Measurements from ENCODE around the gene GMPR. TPM values are rescaled to one million over a fixed set of nuclear protein-coding genes. Genes with fewer than 3 reads are reported as not detected.

Gene GMPR
- polyA plus RNA-seq, 1 donor (not counting 4 experiments of a cell fraction or from before 2014, with no cell fraction given), result 0.50 TPM

- Histone ChIP-seq H3K4me2 (ENCODE audit: control insufficient read depth, extremely low read depth, insufficient read depth, low read depth, low read length) (peak overlapping the region; percentile 11), H3K4me1 (ENCODE audit: control insufficient read depth, extremely low read depth, insufficient read depth, low read length) (peaks cover 14% of the 10 kb centered on the region), H4K20me1 (ENCODE audit: control insufficient read depth, extremely low read depth, insufficient read depth, low read length) (no peaks in the 10 kb centered on the region), H3K9me3 (ENCODE audit: control insufficient read depth, low read depth, low read length) (no peaks in the 10 kb centered on the region), H3K36me3 (ENCODE audit: control insufficient read depth in 2 of 2, extremely low read depth in 1 of 2, insufficient read depth in 2 of 2, low read length in 2 of 2) (no peaks in the 10 kb centered on the region), H3K27me3 (ENCODE audit: control insufficient read depth, extremely low read depth, insufficient read depth, low read length) (no peaks in the 10 kb centered on the region), H3K9me1 (ENCODE audit: control insufficient read depth, extremely low read depth, insufficient read depth, low read length) (no peaks in the 10 kb centered on the region), H3K79me2 (ENCODE audit: control insufficient read depth, insufficient read depth, low read length) (no peaks in the 10 kb centered on the region), H2AFZ (ENCODE audit: control insufficient read depth, low read length) (peak overlapping the region; percentile 69), H3K4me3 (ENCODE audit: control insufficient read depth in 2 of 3, extremely low read depth in 1 of 3, insufficient read depth in 2 of 3, low read depth in 1 of 3, low read length in 3 of 3) (no peak overlapping the region), H3K27ac (ENCODE audit: control insufficient read depth, insufficient read depth, low read length) (no peak overlapping the region), H3K9ac (ENCODE audit: control insufficient read depth, extremely low read depth, insufficient read depth, low read length) (no peak overlapping the region)
- DNase-seq (ENCODE audit: low read depth, low spot score) (no peak), FAIRE-seq (peak; percentile 83)
- TF ChIP-seq EZH2 (IDR thresholded peaks at IDR 0.05; ENCODE audit: low read length), result no peak
- TF ChIP-seq, protein P1, sequence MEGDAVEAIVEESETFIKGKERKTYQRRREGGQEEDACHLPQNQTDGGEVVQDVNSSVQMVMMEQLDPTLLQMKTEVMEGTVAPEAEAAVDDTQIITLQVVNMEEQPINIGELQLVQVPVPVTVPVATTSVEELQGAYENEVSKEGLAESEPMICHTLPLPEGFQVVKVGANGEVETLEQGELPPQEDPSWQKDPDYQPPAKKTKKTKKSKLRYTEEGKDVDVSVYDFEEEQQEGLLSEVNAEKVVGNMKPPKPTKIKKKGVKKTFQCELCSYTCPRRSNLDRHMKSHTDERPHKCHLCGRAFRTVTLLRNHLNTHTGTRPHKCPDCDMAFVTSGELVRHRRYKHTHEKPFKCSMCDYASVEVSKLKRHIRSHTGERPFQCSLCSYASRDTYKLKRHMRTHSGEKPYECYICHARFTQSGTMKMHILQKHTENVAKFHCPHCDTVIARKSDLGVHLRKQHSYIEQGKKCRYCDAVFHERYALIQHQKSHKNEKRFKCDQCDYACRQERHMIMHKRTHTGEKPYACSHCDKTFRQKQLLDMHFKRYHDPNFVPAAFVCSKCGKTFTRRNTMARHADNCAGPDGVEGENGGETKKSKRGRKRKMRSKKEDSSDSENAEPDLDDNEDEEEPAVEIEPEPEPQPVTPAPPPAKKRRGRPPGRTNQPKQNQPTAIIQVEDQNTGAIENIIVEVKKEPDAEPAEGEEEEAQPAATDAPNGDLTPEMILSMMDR (optimal IDR thresholded peaks at IDR 0.05 in 1 of 3, IDR thresholded peaks at IDR 0.05 in 1 of 3, conservative IDR thresholded peaks at IDR 0.05 in 1 of 3; ENCODE audit: extremely low read depth in 1 of 3, insufficient read depth in 2 of 3, low read length in 3 of 3), result no peak
- dilution Hi-C loops (cut with MboI; ENCODE audit: extremely low pct_ligation_motif_present, low sequenced_read_pairs), result no loop called here
These were observed 6.6 kb downstream of the GMPR start for GRCh38 chr6:16244869-16245451.

DNA sequence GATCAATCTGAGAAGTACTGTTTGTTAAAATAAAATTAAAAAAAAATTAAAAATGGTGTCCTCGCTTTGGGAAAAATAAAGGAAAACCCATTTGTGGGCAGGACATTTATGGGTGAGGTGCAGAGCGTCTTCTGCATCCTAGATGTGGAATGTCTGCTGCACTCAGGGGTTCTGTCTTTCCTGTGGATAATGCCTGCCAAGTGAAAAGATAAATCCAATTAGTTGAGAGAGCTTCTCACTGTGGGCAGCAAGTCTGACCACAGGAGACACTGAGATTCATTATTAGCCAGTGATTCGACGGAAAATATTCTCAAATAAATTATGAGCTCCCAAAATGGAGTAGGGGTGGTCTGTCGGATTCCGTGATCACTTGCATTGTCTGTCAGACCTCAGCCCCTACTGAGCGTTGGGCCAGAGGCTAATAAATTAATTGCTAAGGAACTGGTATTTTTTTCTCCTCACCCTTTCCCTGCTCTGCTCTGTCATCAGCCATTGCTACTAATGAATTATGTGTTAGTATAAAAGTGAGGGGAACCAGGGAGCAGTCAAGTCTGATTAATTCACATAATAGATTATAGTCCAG, 10.0 kb downstream of the GMPR start:
- Histone ChIP-seq H4K20me1 (ENCODE audit: control insufficient read depth, extremely low read depth, insufficient read depth, low read length) (no peaks in the 10 kb centered on the region), H3K9ac (ENCODE audit: control insufficient read depth, extremely low read depth, insufficient read depth, low read length) (no peak overlapping the region), H3K36me3 (ENCODE audit: control insufficient read depth in 2 of 2, extremely low read depth in 1 of 2, insufficient read depth in 2 of 2, low read length in 2 of 2) (no peaks in the 10 kb centered on the region), H3K4me2 (ENCODE audit: control insufficient read depth, extremely low read depth, insufficient read depth, low read depth, low read length) (no peak overlapping the region), H2AFZ (ENCODE audit: control insufficient read depth, low read length) (no peak overlapping the region), H3K4me1 (ENCODE audit: control insufficient read depth, extremely low read depth, insufficient read depth, low read length) (peaks cover 14% of the 10 kb centered on the region), H3K9me3 (ENCODE audit: control insufficient read depth, low read depth, low read length) (no peaks in the 10 kb centered on the region), H3K9me1 (ENCODE audit: control insufficient read depth, extremely low read depth, insufficient read depth, low read length) (no peaks in the 10 kb centered on the region), H3K27ac (ENCODE audit: control insufficient read depth, insufficient read depth, low read length) (no peak overlapping the region), H3K27me3 (ENCODE audit: control insufficient read depth, extremely low read depth, insufficient read depth, low read length) (no peaks in the 10 kb centered on the region), H3K4me3 (ENCODE audit: control insufficient read depth in 2 of 3, extremely low read depth in 1 of 3, insufficient read depth in 2 of 3, low read depth in 1 of 3, low read length in 3 of 3) (no peak overlapping the region), H3K79me2 (ENCODE audit: control insufficient read depth, insufficient read depth, low read length) (no peaks in the 10 kb centered on the region)
- FAIRE-seq, result no peak
- no peak for DNase-seq (ENCODE audit: low read depth, low spot score)
- TF ChIP-seq EZH2 (IDR thresholded peaks at IDR 0.05; ENCODE audit: low read length), result no peak
- TF ChIP-seq, protein P1 (optimal IDR thresholded peaks at IDR 0.05 in 1 of 3, IDR thresholded peaks at IDR 0.05 in 1 of 3, conservative IDR thresholded peaks at IDR 0.05 in 1 of 3; ENCODE audit: extremely low read depth in 1 of 3, insufficient read depth in 2 of 3, low read length in 3 of 3), result no peak
- dilution Hi-C loops (cut with MboI; ENCODE audit: extremely low pct_ligation_motif_present, low sequenced_read_pairs), result no loop called here

Measured in keratinocyte (primary cell).